GM12874 (cell line): ENCODE measurements around the gene FILIP1L.

Experiments
- CTCF ChIP-seq: IDR thresholded peaks from 2 replicates; pipeline ENCODE4 v1.5.1; 2011; ENCODE audit warnings: low read depth, mild to moderate bottlenecking, control low read depth, low read length, moderate library complexity; ENCODE audit not compliant: insufficient read depth

FILIP1L gene

GRCh38 chr3:99955773-99956562 is 158.3 kb downstream of the FILIP1L start:
- TF ChIP-seq CTCF, result no peak

GRCh38 chr3:99954914-99955644 is 159.2 kb downstream of the FILIP1L start:
- no peak for TF ChIP-seq CTCF

- no peak for TF ChIP-seq CTCF
Observed at GRCh38 chr3:99953596-99953995, 160.7 kb downstream of the FILIP1L start.

GRCh38 chr3:99952306-99952705 is 162.0 kb downstream of the FILIP1L start:
- TF ChIP-seq CTCF, result no peak

- TF ChIP-seq CTCF, result no peak
Observed at GRCh38 chr3:99951701-99952100, 162.6 kb downstream of the FILIP1L start.

GRCh38 chr3:99950921-99951320 is 163.4 kb downstream of the FILIP1L start:
- no peak for TF ChIP-seq CTCF

- TF ChIP-seq CTCF, result no peak
Observed at GRCh38 chr3:99949956-99950670, 164.2 kb downstream of the FILIP1L start.
